HepG2 (cell line): ENCODE results near the gene FBN2. TPM values are rescaled to one million over a fixed set of nuclear protein-coding genes. Genes with fewer than 3 reads are reported as not detected.

ENCODE experiments used
- ATAC-seq: fragments of 200-7000 bp; cut with Tn5 transposase; 3 replicates; pipeline ENCODE4 v1.9.1; 2020; ENCODE audit warnings: mild to moderate bottlenecking, moderate library complexity
- BruUV-seq: library from RNA; stranded (reverse); fragments of 400-500 nt; replicated peaks from 2 replicates; lab custom pipeline; 2021; lab: Mats Ljungman, UMichigan
- CTCF ChIA-PET: fragments of 300-600 bp; formaldehyde crosslinking; extraction: SDS; loops from one replicate; lab custom pipeline; 2021; ENCODE audit warnings: low total read pairs, inconsistent platforms, low intra/inter-chr PET ratio; lab: Yijun Ruan, JAX
- POLR2A ChIA-PET: fragments of 350-600 bp; sonication (Branson Sonifier 250); formaldehyde crosslinking; loops from one replicate; lab custom pipeline; 2020; ENCODE audit warnings: antibody characterized with exemption, inconsistent platforms; lab: Yijun Ruan, JAX
- DNase-seq: peaks from one replicate; pipeline ENCODE4 v3.0.0-alpha.2; 2015; ENCODE audit warnings: low spot score
- FAIRE-seq: peaks from 3 replicates; lab custom pipeline; 2011; peaks lifted over from hg19 to GRCh38; lab: Jason Lieb, UNC
- H2AFZ ChIP-seq: one replicate; pipeline ENCODE4 v1.6.1; 2011; ENCODE audit warnings: low read length, inconsistent platforms
- H3K27ac ChIP-seq: fragments of 300-600 bp; 3 replicates; pipeline ENCODE4 v1.8.0; 2011; ENCODE audit warnings: mixed run types, mild to moderate bottlenecking, mixed read lengths, low read length, inconsistent platforms; ENCODE audit not compliant: insufficient read depth; ENCODE audit errors: extremely low read length
- H3K27me3 ChIP-seq, 2 experiments: fragments of 200-600 bp in 1 of 2; 2 replicates in 1 of 2; 3 replicates in 1 of 2; pipeline versions ENCODE4 v1.6.0 to v1.8.0; 2011; ENCODE audit warnings: low read length in 2 of 2, mild to moderate bottlenecking in 2 of 2, moderate library complexity in 2 of 2, inconsistent platforms in 1 of 2; ENCODE audit not compliant: insufficient read depth in 2 of 2, control insufficient read depth in 1 of 2
- H3K36me3 ChIP-seq, 2 experiments: fragments of 200-600 bp in 1 of 2; replicated peaks in 1 of 2; 2 replicates in 1 of 2; 3 replicates in 1 of 2; pipeline versions ENCODE4 v1.5.1 to v1.8.0; 2011; ENCODE audit warnings: low read length in 2 of 2, inconsistent platforms in 1 of 2; ENCODE audit not compliant: insufficient read depth in 2 of 2, control insufficient read depth in 1 of 2
- H3K4me1 ChIP-seq: 2 replicates; pipeline ENCODE4 v1.5.1; 2012; ENCODE audit warnings: low read length, inconsistent platforms; ENCODE audit not compliant: insufficient read depth
- H3K4me2 ChIP-seq: 2 replicates; pipeline ENCODE4 v1.6.0; 2011; ENCODE audit warnings: low read depth, low read length, inconsistent platforms
- H3K4me3 ChIP-seq, 3 experiments: fragments of 200-600 bp in 1 of 3; sonication (generic), shearing (Covaris generic) in 1 of 3; replicated peaks in 1 of 3; 2 replicates each; pipeline ENCODE4 v1.5.1; 2011 to 2016; ENCODE audit warnings: low read length in 3 of 3, inconsistent platforms in 2 of 3, low read depth in 2 of 3, mild to moderate bottlenecking in 2 of 3, control low read depth in 1 of 3, mixed read lengths in 1 of 3; ENCODE audit not compliant: insufficient read depth in 1 of 3
- H3K79me2 ChIP-seq: one replicate; pipeline ENCODE4 v1.6.1; 2011; ENCODE audit warnings: low read length, inconsistent platforms; ENCODE audit not compliant: insufficient read depth
- H3K9ac ChIP-seq: 2 replicates; pipeline ENCODE4 v1.6.0; 2011; ENCODE audit warnings: mild to moderate bottlenecking, low read depth, low read length, inconsistent platforms; ENCODE audit not compliant: insufficient read depth
- H3K9me3 ChIP-seq: 2 replicates; pipeline ENCODE4 v1.5.1; 2012; ENCODE audit warnings: mild to moderate bottlenecking, low read length
- H4K20me1 ChIP-seq: 2 replicates; pipeline ENCODE4 v1.6.0; 2011; ENCODE audit warnings: inconsistent platforms, mild to moderate bottlenecking, low read length, moderate library complexity; ENCODE audit not compliant: insufficient read depth
- GLMP ChIP-seq: sonication (generic); formaldehyde crosslinking; IDR thresholded peaks from 2 replicates; pipeline ENCODE4 v1.9.0; 2021; ENCODE audit warnings: missing genetic modification reagents, mild to moderate bottlenecking, borderline replicate concordance
- JUN ChIP-seq: sonication (generic); formaldehyde crosslinking; IDR thresholded peaks from 2 replicates; pipeline ENCODE4 v1.4.0; 2020; ENCODE audit warnings: mild to moderate bottlenecking, missing genetic modification reagents
- KDM5A ChIP-seq: fragments of 200-600 bp; sonication (generic); IDR thresholded peaks from 2 replicates; pipeline ENCODE4 v1.7.0; 2018; ENCODE audit warnings: antibody characterized with exemption, mild to moderate bottlenecking, low read length, borderline replicate concordance
- POGZ ChIP-seq: sonication (generic); formaldehyde crosslinking; IDR thresholded peaks from 2 replicates; pipeline ENCODE4 v1.4.0; 2020; ENCODE audit warnings: mild to moderate bottlenecking, missing genetic modification reagents
- SOX5 ChIP-seq: IDR thresholded peaks from 2 replicates; pipeline ENCODE4 v1.6.1; 2016; ENCODE audit warnings: borderline replicate concordance
- SPEN ChIP-seq: sonication (generic); formaldehyde crosslinking; IDR thresholded peaks from 2 replicates; pipeline ENCODE4 v1.5.1; 2020; ENCODE audit warnings: low read depth, mild to moderate bottlenecking, missing genetic modification reagents
- TFAP4 ChIP-seq: sonication (generic); IDR thresholded peaks from 2 replicates; pipeline ENCODE4 v1.6.1; 2016; ENCODE audit warnings: low read depth, borderline replicate concordance
- TRIM22 ChIP-seq: fragments of 450-650 bp; IDR thresholded peaks from 2 replicates; pipeline ENCODE4 v1.6.1; 2017
- ZGPAT ChIP-seq: IDR thresholded peaks from 2 replicates; pipeline ENCODE4 v1.6.1; 2016; ENCODE audit warnings: mild to moderate bottlenecking
- ZNF337 ChIP-seq: sonication (generic); formaldehyde crosslinking; IDR thresholded peaks from 2 replicates; pipeline ENCODE4 v1.5.1; 2020; ENCODE audit warnings: missing genetic modification reagents, low read depth, mild to moderate bottlenecking, borderline replicate concordance
- ZNF484 ChIP-seq: sonication (generic); formaldehyde crosslinking; IDR thresholded peaks from 2 replicates; pipeline ENCODE4 v1.5.1; 2020; ENCODE audit warnings: mild to moderate bottlenecking, low read depth, missing genetic modification reagents, borderline replicate concordance
- ZNF646 ChIP-seq: sonication (generic); formaldehyde crosslinking; IDR thresholded peaks from 2 replicates; pipeline ENCODE4 v1.9.0; 2021; ENCODE audit warnings: mild to moderate bottlenecking, missing genetic modification reagents
- ZNF761 ChIP-seq: sonication (generic); formaldehyde crosslinking; conservative IDR thresholded peaks from 2 replicates; pipeline ENCODE4 v1.4.0; 2020; ENCODE audit warnings: mild to moderate bottlenecking, missing genetic modification reagents
- WGBS: methylation state at CpG from one replicate; pipeline ENCODE4 v1.1.6; 2017; ENCODE audit warnings: low lambda C conversion rate; 5-methylcytosine and 5-hydroxymethylcytosine counted together
- in situ Hi-C: cut with HindIII; loops from 2 replicates; pipeline ENCODE4 v1.10.0; 2017; ENCODE audit warnings: low pct_unique_long_range_greater_than_20kb; ENCODE audit not compliant: extremely low pct_ligation_motif_present
- intact Hi-C: fragments of 100-400 bp; cut with micrococcal nuclease; formaldehyde crosslinking; loops from one replicate; pipeline ENCODE4 v1.10.0; 2022; ENCODE audit not compliant: unreplicated experiment
- polyA plus RNA-seq, 8 experiments: library from polyadenylated mRNA; depleted of rRNA in 3 of 8; stranded (reverse) in 7 of 8; unstranded in 1 of 8; fragments of >200 nt; fragmentation: Illumina TruSeq in 4 of 8; extraction: Trizol in 4 of 8; gene quantifications; 2 replicates each; pipeline versions ENCODE4 v1.2.1 to v1.2.3, GENCODE V29; 2011 to 2016; ENCODE audit warnings: low read depth in 4 of 8, missing spikeins in 1 of 8, mixed read lengths in 1 of 8; ENCODE audit not compliant: insufficient read depth in 1 of 8
- total RNA-seq, 5 experiments: library from RNA; depleted of rRNA; stranded (reverse); fragments of >200 nt; fragmentation: Illumina TruSeq; extraction: Trizol; gene quantifications; 2 replicates each; pipeline ENCODE4 v1.2.3, GENCODE V29; 2016; ENCODE audit warnings: low read depth in 1 of 5

FBN2 gene
- total and polyA plus RNA-seq, 2 of the 13 experiments (the other 11 are each of a cell fraction or from before 2014, with no cell fraction given), result not detected

- intact Hi-C loops, result no loop called here
- Histone ChIP-seq H3K9me3 (no peaks in the 10 kb centered on the region), H2AFZ (no peak overlapping the region), H3K9ac (no peak overlapping the region), H3K4me3 (no peak overlapping the region), H3K79me2 (no peaks in the 10 kb centered on the region), H3K4me2 (no peak overlapping the region), H3K36me3 (no peaks in the 10 kb centered on the region), H3K4me1 (no peaks in the 10 kb centered on the region), H4K20me1 (no peaks in the 10 kb centered on the region), H3K27ac (no peak overlapping the region), H3K27me3 (no peaks in the 10 kb centered on the region)
- in situ Hi-C loops, result no loop called here
- 1% methylated on average over 2 of the region's 2 CpGs for WGBS
- TF ChIP-seq ZNF484 (CRISPR knock-in tag) (no peak), ZNF337 (no peak), JUN (CRISPR knock-in tag) (no peak), GLMP (CRISPR knock-in tag) (no peak), TFAP4 (no peak), ZNF646 (CRISPR knock-in tag) (no peak), SOX5 (CRISPR knock-in tag) (no peak), ZGPAT (no peak), ZNF761 (CRISPR knock-in tag) (no peak), TRIM22 (no peak), KDM5A (no peak), SPEN (CRISPR knock-in tag) (no peak), POGZ (CRISPR knock-in tag) (no peak)
- POLR2A ChIA-PET, result no interaction called here
- no peak for FAIRE-seq
- no peak for ATAC-seq
- no TSS peak for BruUV-seq
- no peak for DNase-seq
- CTCF ChIA-PET, result no interaction called here
Measured at GRCh38 chr5:128469912-128470311, 68.1 kb downstream of the FBN2 start.
